ENCODE data around the gene HMG20B. TPM values are rescaled to one million over a fixed set of nuclear protein-coding genes. Genes with fewer than 3 reads are reported as not detected.
A peak's percentile ranks its signal among the peaks of the same experiment; 100 is the strongest.

HMG20B gene
- total RNA-seq, 1 experiment from 2014 or later, result 33.9 TPM

DNA sequence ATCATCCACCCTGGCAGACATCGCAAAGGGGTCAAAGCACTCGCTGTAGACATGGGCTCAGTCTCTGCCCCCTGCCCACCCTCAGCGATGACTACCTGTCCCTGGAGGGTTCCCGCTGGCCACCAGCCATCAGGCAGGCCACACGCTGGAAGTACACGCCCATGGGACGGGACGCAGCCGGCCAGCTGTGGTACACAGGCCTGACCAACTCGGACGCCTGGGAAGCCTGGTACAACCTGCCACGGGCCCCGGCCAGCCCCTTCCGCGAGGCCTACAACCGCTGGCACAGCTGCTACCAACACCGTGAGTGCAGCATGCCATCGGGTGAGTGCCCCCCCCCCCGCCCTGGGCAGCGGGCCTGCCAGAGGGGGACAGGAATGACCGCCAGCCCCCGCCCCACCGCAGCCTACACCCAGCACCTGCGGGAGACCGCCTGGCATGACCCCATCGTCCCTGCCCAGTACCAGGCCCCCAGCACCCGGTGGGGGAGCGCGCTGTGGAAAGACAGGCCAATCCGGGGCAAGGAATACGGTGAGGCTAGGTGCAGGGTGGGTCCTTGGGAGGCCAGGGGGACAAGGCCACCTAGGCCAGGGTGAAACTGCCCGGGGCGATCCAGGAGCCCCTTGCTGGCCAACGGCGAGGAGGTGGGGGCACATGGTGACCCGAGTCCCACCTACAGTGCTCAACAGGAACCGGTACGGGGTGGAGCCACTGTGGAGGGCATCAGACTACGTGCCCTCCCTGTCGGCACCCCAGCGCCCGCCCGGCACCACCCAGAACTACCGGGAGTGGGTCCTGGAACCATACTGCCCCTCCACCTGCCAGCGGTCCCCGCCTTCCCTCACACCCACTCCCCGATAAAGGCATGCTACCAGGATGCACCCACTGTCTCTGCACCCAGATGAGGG lies 29.3 kb upstream of the HMG20B start:
- no peak overlapping the region for H3K27ac Mint-ChIP-seq (ENCODE audit: unreplicated experiment)
- Histone ChIP-seq H3K36me3 (ENCODE audit: control insufficient read depth, insufficient read depth, low read length) (no peaks in the 10 kb centered on the region; the same call in 1 of the 2 replicates), H3K9me3 (no peaks in the 10 kb centered on the region), H3K4me3 (ENCODE audit: low read depth, low read length) (no peak overlapping the region), H3K27me3 (replicated peaks; ENCODE audit: control insufficient read depth, insufficient read depth, low read length) (no peaks in the 10 kb centered on the region), H3K4me1 (no peaks in the 10 kb centered on the region)
- no TSS peak for BruUV-seq (replicated peaks)
- ChIA-PET POLR2A (no interaction called here), CTCF (interaction anchor here (1.5 kb wide), 1 partner anchor 14 kb away, joined by 3 read pairs; the partner anchor contains the start of gene MFSD12)
- no peak for TF ChIP-seq CTCF (IDR thresholded peaks at IDR 0.05; ENCODE audit: insufficient read depth in 1 of 2, low read depth in 1 of 2, low read length in 1 of 2, severe bottlenecking in 1 of 2, unreplicated experiment in 1 of 2)
- H3K4me1 Mint-ChIP-seq (ENCODE audit: low read depth, unreplicated experiment), result no peaks in the 10 kb centered on the region
- DNase-seq, result no peak
- intact Hi-C loops (cut with micrococcal nuclease; ENCODE audit: unreplicated experiment), result no loop called here
- no peaks in the 10 kb centered on the region for H3K27me3 Mint-ChIP-seq (ENCODE audit: insufficient read depth, unreplicated experiment)
- H3K9me3 Mint-ChIP-seq (ENCODE audit: unreplicated experiment), result no peaks in the 10 kb centered on the region
- H3K4me3 Mint-ChIP-seq (ENCODE audit: unreplicated experiment), result no peak overlapping the region
- peaks cover 47% of the 10 kb centered on the region for H3K36me3 Mint-ChIP-seq (ENCODE audit: insufficient read depth, unreplicated experiment)

DNA sequence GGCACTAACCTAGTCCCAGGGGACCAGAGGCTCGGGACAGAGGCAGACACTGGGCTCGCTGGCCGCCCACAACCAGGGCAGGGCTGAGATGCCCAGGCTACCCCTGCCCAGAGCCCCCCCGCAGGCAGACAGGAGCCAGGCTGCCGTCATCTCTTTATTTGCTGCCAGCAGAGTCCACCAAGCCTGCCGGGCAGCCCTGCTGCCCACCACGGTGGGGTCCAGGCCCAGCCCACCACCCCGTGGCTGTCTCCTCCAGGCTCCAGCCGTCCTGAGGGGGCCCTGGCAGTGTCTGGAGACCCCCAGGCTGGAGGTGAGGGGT lies 28.7 kb upstream of the HMG20B start:
- Histone ChIP-seq H3K9me3 (no peaks in the 10 kb centered on the region), H3K36me3 (ENCODE audit: control insufficient read depth, insufficient read depth, low read length) (no peaks in the 10 kb centered on the region; the same call in 1 of the 2 replicates), H3K27me3 (replicated peaks; ENCODE audit: control insufficient read depth, insufficient read depth, low read length) (no peaks in the 10 kb centered on the region), H3K4me3 (ENCODE audit: low read depth, low read length) (no peak overlapping the region), H3K4me1 (no peaks in the 10 kb centered on the region)
- H3K36me3 Mint-ChIP-seq (ENCODE audit: insufficient read depth, unreplicated experiment), result peaks cover 41% of the 10 kb centered on the region
- no peak for TF ChIP-seq CTCF (IDR thresholded peaks at IDR 0.05; ENCODE audit: insufficient read depth in 1 of 2, low read depth in 1 of 2, low read length in 1 of 2, severe bottlenecking in 1 of 2, unreplicated experiment in 1 of 2)
- H3K9me3 Mint-ChIP-seq (ENCODE audit: unreplicated experiment), result no peaks in the 10 kb centered on the region
- intact Hi-C loops (cut with micrococcal nuclease; ENCODE audit: unreplicated experiment), result no loop called here
- ChIA-PET CTCF (interaction anchor here (1.5 kb wide), 1 partner anchor 13 kb away, joined by 3 read pairs; the partner anchor contains the start of gene MFSD12), POLR2A (no interaction called here)
- no peak for DNase-seq
- no peaks in the 10 kb centered on the region for H3K4me1 Mint-ChIP-seq (ENCODE audit: low read depth, unreplicated experiment)
- H3K4me3 Mint-ChIP-seq (ENCODE audit: unreplicated experiment), result no peak overlapping the region
- no peaks in the 10 kb centered on the region for H3K27me3 Mint-ChIP-seq (ENCODE audit: insufficient read depth, unreplicated experiment)
- no TSS peak for BruUV-seq (replicated peaks)
- H3K27ac Mint-ChIP-seq (ENCODE audit: unreplicated experiment), result no peak overlapping the region

DNA sequence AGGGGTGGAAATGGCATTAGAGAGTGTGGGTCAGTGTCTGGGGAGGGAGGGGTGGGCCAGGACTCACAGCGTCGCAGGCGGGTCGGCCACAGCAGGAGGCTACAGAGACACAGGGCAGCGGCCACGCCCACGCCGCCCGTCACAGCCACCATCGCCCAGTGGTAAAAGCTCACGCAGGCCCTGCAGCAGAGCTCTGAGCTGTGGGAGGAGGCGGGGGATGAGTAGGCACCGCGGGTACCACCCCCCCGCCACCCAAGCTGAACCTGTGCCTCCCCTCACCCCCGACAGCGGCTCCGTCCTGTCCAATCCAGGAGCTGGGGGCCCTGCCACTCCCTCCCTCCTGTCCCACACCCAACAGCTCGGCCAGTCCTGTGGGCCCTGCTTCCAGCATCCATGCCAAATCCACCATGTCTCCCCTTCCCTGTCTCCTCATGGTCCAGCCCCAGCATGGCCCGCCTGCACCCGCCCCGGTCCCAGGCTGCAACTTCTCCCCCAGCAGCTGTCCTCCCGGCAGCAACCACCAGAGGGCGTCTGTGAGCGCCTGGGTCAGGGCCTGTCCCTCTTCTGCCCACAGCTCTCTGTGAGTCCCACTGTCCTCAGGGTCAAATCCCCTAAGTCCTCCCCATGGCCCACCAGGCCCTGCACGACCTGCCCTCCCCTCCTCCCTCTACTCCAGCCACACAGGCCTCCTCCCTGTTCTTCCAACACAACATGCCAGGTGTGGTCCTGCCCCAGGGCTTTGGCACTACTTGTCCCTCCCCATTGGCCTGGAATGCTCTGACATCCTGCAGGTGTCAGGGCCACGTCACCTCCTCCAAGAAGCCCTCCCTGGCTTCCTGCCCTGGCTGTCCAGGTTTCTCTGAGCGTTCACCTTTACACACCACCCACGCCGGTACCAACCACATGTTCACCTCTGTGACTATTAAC lies 27.7 kb upstream of the HMG20B start:
- Histone ChIP-seq H3K36me3 (ENCODE audit: control insufficient read depth, insufficient read depth, low read length) (no peaks in the 10 kb centered on the region; the same call in 1 of the 2 replicates), H3K27me3 (replicated peaks; ENCODE audit: control insufficient read depth, insufficient read depth, low read length) (no peaks in the 10 kb centered on the region), H3K9me3 (no peaks in the 10 kb centered on the region), H3K4me1 (no peaks in the 10 kb centered on the region), H3K4me3 (ENCODE audit: low read depth, low read length) (no peak overlapping the region)
- H3K4me3 Mint-ChIP-seq (ENCODE audit: unreplicated experiment), result no peak overlapping the region
- ChIA-PET POLR2A (no interaction called here), CTCF (interaction anchor here (0.5 to 1.6 kb wide), 9 partner anchors 9 to 218 kb away, joined by 3 to 7 read pairs (median 4); partner anchors contain the start of genes MFSD12 and MRPL54)
- H3K4me1 Mint-ChIP-seq (ENCODE audit: low read depth, unreplicated experiment), result no peaks in the 10 kb centered on the region
- no peak overlapping the region for H3K27ac Mint-ChIP-seq (ENCODE audit: unreplicated experiment)
- no peaks in the 10 kb centered on the region for H3K27me3 Mint-ChIP-seq (ENCODE audit: insufficient read depth, unreplicated experiment)
- peak; percentile 91 to 94 for TF ChIP-seq CTCF (IDR thresholded peaks at IDR 0.05; ENCODE audit: insufficient read depth in 1 of 2, low read depth in 1 of 2, low read length in 1 of 2, severe bottlenecking in 1 of 2, unreplicated experiment in 1 of 2)
- H3K36me3 Mint-ChIP-seq (ENCODE audit: insufficient read depth, unreplicated experiment), result peaks cover 41% of the 10 kb centered on the region
- intact Hi-C loops (cut with micrococcal nuclease; ENCODE audit: unreplicated experiment), result no loop called here
- no TSS peak for BruUV-seq (replicated peaks)
- no peaks in the 10 kb centered on the region for H3K9me3 Mint-ChIP-seq (ENCODE audit: unreplicated experiment)
- DNase-seq, result peak; percentile 63 to 84

Data from Caco-2 (cell line).